Peyer's patch (tissue), 4 donors: Measurements from ENCODE around the gene KRCC1. TPM values are rescaled to one million over a fixed set of nuclear protein-coding genes. Genes with fewer than 3 reads are reported as not detected.

Experiments used
- DNase-seq, 3 donors: peaks; one replicate each; pipeline ENCODE4 v3.0.0-alpha.2; 2017 to 2019
- H3K27ac ChIP-seq, 4 donors: fragments of 200-600 bp; sonication (generic); one replicate each; pipeline ENCODE4 v1.5.1; 2016 to 2019
- H3K27me3 ChIP-seq, 2 donors: fragments of 200-600 bp; sonication (generic); one replicate each; pipeline ENCODE4 v1.5.1; 2019
- H3K36me3 ChIP-seq, 3 donors: fragments of 200-600 bp; sonication (generic); one replicate each; pipeline ENCODE4 v1.5.1; 2016 to 2019
- H3K4me1 ChIP-seq, 4 donors: fragments of 200-600 bp; sonication (generic); one replicate each; pipeline ENCODE4 v1.5.1; 2016 to 2019
- H3K4me3 ChIP-seq, 4 donors: fragments of 200-600 bp; sonication (generic); 1 replicate in 3 of 4; 2 replicates in 1 of 4; pipeline ENCODE4 v1.5.1; 2016 to 2019; ENCODE audit warnings: mild to moderate bottlenecking in 1 of 4
- H3K9me3 ChIP-seq, 4 donors: fragments of 200-600 bp; sonication (generic); one replicate each; pipeline ENCODE4 v1.5.1; 2016 to 2019; ENCODE audit warnings: mild to moderate bottlenecking in 1 of 4
- POLR2A ChIP-seq, 2 donors: fragments of 450-650 bp; IDR thresholded peaks; one replicate each; pipeline ENCODE4 v1.5.1; 2017; ENCODE audit warnings: antibody characterized with exemption in 2 of 2, mild to moderate bottlenecking in 2 of 2, moderate library complexity in 2 of 2
- total RNA-seq, 4 donors: library from RNA; depleted of rRNA; stranded (reverse); fragments of >200 nt; gene quantifications; one replicate each; pipeline ENCODE4 v1.1.0, GENCODE V29; 2016
- TF ChIP-seq, protein P1 (sequence below), 6 experiments: fragments of 450-650 bp in 4 of 6; fragments of 200-600 bp in 2 of 6; sonication (generic) in 1 of 6; IDR thresholded peaks; one replicate each; pipeline ENCODE4 v1.5.1; 2017 to 2019; ENCODE audit warnings: antibody characterized with exemption in 6 of 6, mild to moderate bottlenecking in 3 of 6, moderate library complexity in 1 of 6

KRCC1 gene
- total RNA-seq, 4 donors from 2014 or later = 18.0 to 40.4 (median 27.3) TPM

DNA sequence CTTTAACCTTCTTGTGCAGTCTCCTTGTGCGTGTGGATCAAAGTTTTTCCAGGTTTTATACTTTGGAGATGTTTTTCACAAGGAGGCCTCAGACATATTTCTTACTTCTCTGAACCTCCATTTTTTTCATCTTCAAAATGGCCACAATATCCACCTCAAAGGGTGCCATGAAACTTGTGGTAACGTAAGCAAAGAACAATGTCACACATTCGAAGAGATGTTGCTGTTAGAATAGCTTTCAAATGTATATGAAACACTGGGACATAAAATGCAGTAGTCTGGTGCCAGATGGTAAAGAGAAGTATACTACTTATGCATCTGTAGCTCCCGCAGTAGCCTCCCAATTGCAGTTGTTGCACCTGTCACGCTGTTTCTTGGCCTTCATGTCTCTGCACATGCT is 2.6 kb upstream of the KRCC1 start:
- H3K4me1 ChIP-seq = peaks cover 0 to 24% (median 4%) of the 10 kb centered on the region in 4 donors
- no peaks in the 10 kb centered on the region for H3K9me3 ChIP-seq
- no peak for DNase-seq
- H3K27ac ChIP-seq = no peak overlapping the region
- no peak overlapping the region for H3K4me3 ChIP-seq
- H3K27me3 ChIP-seq = no peaks in the 10 kb centered on the region
- no peaks in the 10 kb centered on the region for H3K36me3 ChIP-seq
- TF ChIP-seq, protein P1, sequence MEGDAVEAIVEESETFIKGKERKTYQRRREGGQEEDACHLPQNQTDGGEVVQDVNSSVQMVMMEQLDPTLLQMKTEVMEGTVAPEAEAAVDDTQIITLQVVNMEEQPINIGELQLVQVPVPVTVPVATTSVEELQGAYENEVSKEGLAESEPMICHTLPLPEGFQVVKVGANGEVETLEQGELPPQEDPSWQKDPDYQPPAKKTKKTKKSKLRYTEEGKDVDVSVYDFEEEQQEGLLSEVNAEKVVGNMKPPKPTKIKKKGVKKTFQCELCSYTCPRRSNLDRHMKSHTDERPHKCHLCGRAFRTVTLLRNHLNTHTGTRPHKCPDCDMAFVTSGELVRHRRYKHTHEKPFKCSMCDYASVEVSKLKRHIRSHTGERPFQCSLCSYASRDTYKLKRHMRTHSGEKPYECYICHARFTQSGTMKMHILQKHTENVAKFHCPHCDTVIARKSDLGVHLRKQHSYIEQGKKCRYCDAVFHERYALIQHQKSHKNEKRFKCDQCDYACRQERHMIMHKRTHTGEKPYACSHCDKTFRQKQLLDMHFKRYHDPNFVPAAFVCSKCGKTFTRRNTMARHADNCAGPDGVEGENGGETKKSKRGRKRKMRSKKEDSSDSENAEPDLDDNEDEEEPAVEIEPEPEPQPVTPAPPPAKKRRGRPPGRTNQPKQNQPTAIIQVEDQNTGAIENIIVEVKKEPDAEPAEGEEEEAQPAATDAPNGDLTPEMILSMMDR (IDR thresholded peaks at IDR 0.05) = no peak
- no peak for TF ChIP-seq POLR2A (IDR thresholded peaks at IDR 0.05)

DNA sequence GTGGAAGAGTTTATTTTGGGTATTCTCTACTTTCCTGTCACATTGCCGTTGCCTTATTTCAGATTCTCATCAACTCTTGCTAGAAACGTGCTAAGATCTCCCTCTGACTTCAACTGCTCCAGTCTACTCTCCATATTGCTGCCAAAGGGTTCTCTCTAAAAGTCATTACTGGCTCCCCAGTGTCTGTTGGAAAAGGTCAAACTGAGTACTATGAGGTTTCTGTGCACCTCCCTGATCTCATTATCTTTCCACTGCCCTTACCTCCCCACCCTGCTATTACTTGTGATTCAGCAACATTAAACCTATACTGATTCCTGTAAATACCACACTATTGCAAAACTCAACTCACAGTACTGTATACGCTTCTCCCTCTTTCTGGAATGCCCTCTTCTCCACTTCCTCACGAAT is 1.9 kb upstream of the KRCC1 start:
- no peaks in the 10 kb centered on the region for H3K27me3 ChIP-seq
- DNase-seq = no peak
- H3K27ac ChIP-seq = peak overlapping the region in 1 of 4 donors; percentile 93
- TF ChIP-seq, protein P1 (IDR thresholded peaks at IDR 0.05) = no peak
- no peak for TF ChIP-seq POLR2A (IDR thresholded peaks at IDR 0.05)
- no peaks in the 10 kb centered on the region for H3K9me3 ChIP-seq
- no peak overlapping the region for H3K4me3 ChIP-seq
- peaks cover 0 to 32% (median 6%) of the 10 kb centered on the region in 4 donors for H3K4me1 ChIP-seq
- no peaks in the 10 kb centered on the region for H3K36me3 ChIP-seq

DNA sequence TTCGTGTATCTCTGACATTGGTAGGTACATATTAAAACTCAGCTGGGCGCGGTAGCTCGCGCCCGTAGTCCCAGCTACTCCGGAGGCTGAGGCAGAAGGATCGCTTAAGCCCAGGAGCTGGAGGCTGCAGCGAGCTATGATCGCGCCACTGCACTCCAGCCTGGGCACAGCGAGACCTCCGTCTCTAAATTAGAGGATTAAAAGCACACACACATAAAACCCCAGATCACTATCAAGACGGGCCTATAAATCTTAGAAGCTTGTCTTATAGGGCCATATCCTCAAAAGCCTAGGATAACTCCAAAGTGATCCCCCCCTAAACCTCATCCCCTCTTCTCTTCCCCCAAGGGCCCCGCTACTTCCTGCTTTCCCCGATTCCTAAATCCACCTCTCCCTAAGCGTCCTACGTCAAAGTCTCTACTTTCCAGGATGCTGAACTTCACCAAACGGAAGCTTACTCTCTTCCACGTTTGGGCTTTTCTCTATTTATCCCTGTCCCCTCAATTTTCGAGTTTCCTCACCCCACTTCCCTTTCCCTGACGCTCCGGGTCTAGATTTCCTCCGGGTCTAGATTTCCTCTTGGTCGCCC is 707 bp downstream of the KRCC1 start:
- Histone ChIP-seq H3K4me3 (peak overlapping the region; percentile 68 to 86 (median 75)), H3K27me3 (no peaks in the 10 kb centered on the region), H3K36me3 (no peaks in the 10 kb centered on the region), H3K9me3 (no peaks in the 10 kb centered on the region), H3K27ac (peak overlapping the region; percentile 93 to 99 (median 98)), H3K4me1 (peaks cover 0 to 32% (median 6%) of the 10 kb centered on the region in 4 donors)
- DNase-seq = peak in 1 of 3 donors; percentile 52
- TF ChIP-seq, protein P1 (IDR thresholded peaks at IDR 0.05) = no peak
- no peak for TF ChIP-seq POLR2A (IDR thresholded peaks at IDR 0.05)

DNA sequence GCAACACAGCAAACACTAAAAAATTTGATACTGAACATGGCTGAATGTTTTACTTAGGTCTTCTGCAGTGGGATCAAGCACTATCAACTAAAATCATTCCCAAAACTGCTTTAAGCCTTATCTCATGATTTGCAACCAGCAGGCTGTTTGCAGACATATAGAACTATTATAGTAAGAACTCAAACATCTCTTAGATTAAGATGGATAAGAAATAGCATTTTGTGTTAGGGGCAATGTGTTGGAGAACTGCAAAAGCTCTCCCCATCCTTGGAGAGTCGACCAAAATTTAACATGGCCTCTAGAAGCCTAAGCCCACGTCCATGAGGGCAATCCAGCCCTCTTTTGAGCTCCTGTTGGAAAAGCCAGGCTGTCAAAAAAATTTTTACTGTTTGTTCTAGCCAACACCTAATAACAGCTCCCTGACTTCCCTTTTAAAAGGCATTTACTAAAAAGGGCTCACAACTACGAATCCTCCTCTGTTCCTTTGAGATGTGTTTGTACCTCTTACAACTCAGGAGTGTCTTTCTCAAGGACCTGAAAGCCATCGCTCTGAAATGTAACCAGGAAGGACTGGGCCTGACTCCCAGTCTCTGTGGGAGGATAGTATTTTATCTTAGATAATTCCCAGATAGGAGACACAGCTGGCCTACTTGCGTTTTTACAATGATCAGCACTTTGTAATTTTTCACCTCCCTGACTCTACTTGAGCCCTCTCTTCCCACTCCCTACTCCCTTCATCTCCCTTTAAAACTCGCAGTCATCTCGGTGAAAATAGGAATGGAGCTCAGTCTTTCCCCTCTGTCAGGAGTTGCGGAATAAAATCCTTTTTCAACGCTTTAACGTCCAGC is 1.4 kb downstream of the KRCC1 start:
- H3K27ac ChIP-seq = peak overlapping the region; percentile 93 to 99 (median 98)
- no peak for DNase-seq
- no peaks in the 10 kb centered on the region for H3K9me3 ChIP-seq
- H3K4me3 ChIP-seq = peak overlapping the region; percentile 68 to 86 (median 75)
- no peaks in the 10 kb centered on the region for H3K27me3 ChIP-seq
- no peaks in the 10 kb centered on the region for H3K36me3 ChIP-seq
- peaks cover 0 to 32% (median 6%) of the 10 kb centered on the region in 4 donors for H3K4me1 ChIP-seq
- TF ChIP-seq, protein P1 (IDR thresholded peaks at IDR 0.05) = no peak
- TF ChIP-seq POLR2A (IDR thresholded peaks at IDR 0.05) = peak in 1 of 2 donors; percentile 20

DNA sequence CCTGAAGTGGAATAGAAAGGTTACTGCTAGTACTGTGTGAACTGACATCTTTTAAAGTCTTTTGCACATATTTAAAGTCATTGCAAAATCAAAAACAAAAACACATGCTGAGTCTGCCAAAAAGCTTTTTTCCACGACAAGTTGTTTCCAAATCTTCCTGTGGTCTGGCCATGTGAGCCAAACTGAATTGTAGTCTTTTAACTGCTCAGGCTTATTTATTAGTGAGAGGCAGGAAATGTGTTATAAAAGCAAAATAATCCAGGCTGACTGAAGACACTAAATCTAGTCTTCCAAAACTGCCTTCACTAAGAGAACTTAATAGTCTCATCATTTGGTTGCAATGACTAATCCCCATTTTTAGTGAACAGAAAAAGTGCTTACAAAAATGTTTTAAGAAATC is 2.3 kb downstream of the KRCC1 start:
- H3K4me3 ChIP-seq = peak overlapping the region in 1 of 4 donors; percentile 68
- no peak for DNase-seq
- no peak for TF ChIP-seq POLR2A (IDR thresholded peaks at IDR 0.05)
- TF ChIP-seq, protein P1 (IDR thresholded peaks at IDR 0.05) = no peak
- H3K4me1 ChIP-seq = peaks cover 0 to 32% (median 6%) of the 10 kb centered on the region in 4 donors
- H3K27ac ChIP-seq = no peak overlapping the region
- H3K9me3 ChIP-seq = no peaks in the 10 kb centered on the region
- H3K27me3 ChIP-seq = no peaks in the 10 kb centered on the region
- H3K36me3 ChIP-seq = no peaks in the 10 kb centered on the region
